IPS-NIHi7 (cell line): Measurements from ENCODE around the gene ATP9A.
"Not testable (repeated sequence)": the region's sequence is repeated elsewhere in the genome, so short reads cannot be mapped to it uniquely, and the experiment has no call there.

Experiments
- DNase-seq: peaks from one replicate; pipeline ENCODE4 v3.0.0; 2012; ENCODE audit warnings: mixed read lengths; ENCODE audit errors: extremely low spot score

Gene ATP9A

GRCh38 chr20:51791626-51792025 lies 23.4 kb upstream of the ATP9A start:
- no peak for DNase-seq

GRCh38 chr20:51790256-51790655 lies 22.1 kb upstream of the ATP9A start:
- no peak for DNase-seq

- no peak for DNase-seq
Measured at GRCh38 chr20:51789434-51789833, 21.2 kb upstream of the ATP9A start.

- no peak for DNase-seq
Measured at GRCh38 chr20:51788822-51789221, 20.6 kb upstream of the ATP9A start.

- DNase-seq = no peak
Measured at GRCh38 chr20:51784299-51784698, 16.1 kb upstream of the ATP9A start.

- not testable (repeated sequence) for DNase-seq
Measured at GRCh38 chr20:51778229-51778759, 10.1 kb upstream of the ATP9A start.

- no peak for DNase-seq
Measured at GRCh38 chr20:51775241-51775640, 7.1 kb upstream of the ATP9A start.

- DNase-seq = no peak
Measured at GRCh38 chr20:51772236-51772635, 4.0 kb upstream of the ATP9A start.

GRCh38 chr20:51769976-51770615 lies 1.9 kb upstream of the ATP9A start:
- DNase-seq = no peak

GRCh38 chr20:51768759-51769517 lies 748 bp upstream of the ATP9A start:
- no peak for DNase-seq

GRCh38 chr20:51766994-51767866 lies 960 bp downstream of the ATP9A start:
- peak; percentile 90 for DNase-seq

GRCh38 chr20:51765381-51765780 lies 2.8 kb downstream of the ATP9A start:
- DNase-seq = not testable (repeated sequence)

GRCh38 chr20:51763965-51764602 lies 4.1 kb downstream of the ATP9A start:
- no peak for DNase-seq

- DNase-seq = no peak
Measured at GRCh38 chr20:51760905-51761546, 7.2 kb downstream of the ATP9A start.

- DNase-seq = no peak
Measured at GRCh38 chr20:51759769-51760510, 8.2 kb downstream of the ATP9A start.

GRCh38 chr20:51758978-51759544 lies 9.1 kb downstream of the ATP9A start:
- DNase-seq = no peak

- no peak for DNase-seq
Measured at GRCh38 chr20:51757226-51757625, 11.0 kb downstream of the ATP9A start.

- no peak for DNase-seq
Measured at GRCh38 chr20:51756653-51757052, 11.5 kb downstream of the ATP9A start.

- not testable (repeated sequence) for DNase-seq
Measured at GRCh38 chr20:51753220-51753619, 15.0 kb downstream of the ATP9A start.

GRCh38 chr20:51752343-51752951 lies 15.7 kb downstream of the ATP9A start:
- no peak for DNase-seq
